ENCODE results near the gene CERS5.

The CERS5 gene, protein sequence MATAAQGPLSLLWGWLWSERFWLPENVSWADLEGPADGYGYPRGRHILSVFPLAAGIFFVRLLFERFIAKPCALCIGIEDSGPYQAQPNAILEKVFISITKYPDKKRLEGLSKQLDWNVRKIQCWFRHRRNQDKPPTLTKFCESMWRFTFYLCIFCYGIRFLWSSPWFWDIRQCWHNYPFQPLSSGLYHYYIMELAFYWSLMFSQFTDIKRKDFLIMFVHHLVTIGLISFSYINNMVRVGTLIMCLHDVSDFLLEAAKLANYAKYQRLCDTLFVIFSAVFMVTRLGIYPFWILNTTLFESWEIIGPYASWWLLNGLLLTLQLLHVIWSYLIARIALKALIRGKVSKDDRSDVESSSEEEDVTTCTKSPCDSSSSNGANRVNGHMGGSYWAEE

DNA sequence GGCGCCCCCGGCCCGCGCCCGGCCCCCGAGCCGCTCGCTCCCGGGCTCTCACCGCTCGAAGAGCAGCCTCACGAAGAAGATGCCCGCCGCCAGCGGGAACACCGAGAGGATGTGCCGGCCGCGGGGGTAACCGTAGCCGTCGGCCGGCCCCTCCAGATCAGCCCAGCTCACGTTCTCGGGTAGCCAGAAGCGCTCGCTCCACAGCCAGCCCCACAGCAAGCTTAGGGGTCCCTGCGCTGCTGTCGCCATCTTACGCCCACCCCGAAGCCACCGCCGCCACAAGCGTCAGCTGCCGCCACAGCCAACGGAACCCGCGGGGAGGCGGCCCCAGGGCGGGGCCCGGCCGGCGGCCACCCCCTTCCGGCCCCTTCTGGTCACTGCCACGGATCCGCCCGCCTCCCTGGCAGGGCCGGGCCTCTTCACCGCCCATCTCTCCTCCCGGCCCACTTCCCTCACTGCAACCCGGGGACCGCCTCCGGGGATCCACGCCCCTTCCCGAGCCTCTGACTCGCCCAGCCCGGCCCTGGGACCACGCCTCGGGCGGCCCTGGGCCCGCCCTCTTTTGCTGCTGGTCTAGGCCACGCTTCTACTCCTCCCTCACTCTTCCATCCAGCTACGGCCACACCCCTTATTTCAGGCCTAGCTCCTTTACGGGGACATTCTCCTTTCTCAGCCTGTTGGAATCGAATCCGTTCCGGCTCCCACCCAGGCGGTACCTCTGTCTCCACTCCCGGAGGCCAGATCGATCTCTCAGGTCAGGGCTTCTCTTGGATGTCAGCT lies at the start of gene CERS5:
Gene CERS5, minus strand, starts transcription at position 321 of the 780 bp plus-strand sequence. Its CDS starts 72 bp downstream, at position 249.
- peak; percentile 94 for DNase-seq (ENCODE audit: low read depth)

DNA sequence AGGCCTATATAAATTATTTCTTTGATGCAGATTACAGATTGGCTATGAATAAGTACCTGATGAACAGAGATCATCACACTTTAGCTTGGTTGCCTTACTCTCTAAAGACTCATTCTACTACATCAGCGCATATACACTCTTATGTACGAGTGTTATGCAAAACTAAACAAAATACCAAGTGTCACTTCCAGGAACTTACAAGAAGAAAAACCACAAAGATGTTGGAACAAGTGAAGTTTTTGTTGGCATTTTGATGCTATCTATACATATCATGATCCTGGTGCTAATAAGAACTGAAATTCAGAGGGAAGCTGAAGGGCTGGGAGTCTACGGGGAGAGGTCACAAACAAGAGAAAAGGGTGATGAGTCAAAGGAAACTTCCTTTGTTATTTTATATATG lies 47.9 kb upstream of the CERS5 start:
- no peak for DNase-seq (ENCODE audit: low read depth)

DNA sequence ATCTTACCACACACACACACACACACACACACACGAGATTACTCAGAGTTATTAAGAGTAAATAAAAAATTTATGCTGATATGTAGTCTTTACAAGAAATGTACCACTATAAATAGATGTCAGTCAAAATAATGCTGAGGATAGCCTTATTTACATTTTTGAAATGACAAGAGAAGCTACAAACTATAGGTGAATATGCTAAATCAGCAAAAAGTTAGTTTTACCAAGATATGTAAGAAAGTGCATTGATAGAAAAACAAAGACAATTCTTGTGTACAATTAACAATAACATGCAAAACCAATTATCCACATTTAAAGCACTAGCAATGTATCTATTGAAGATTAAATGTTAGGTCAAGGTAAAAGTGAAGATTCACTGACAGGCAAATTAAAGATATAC lies 46.8 kb upstream of the CERS5 start:
- DNase-seq (ENCODE audit: low read depth): no peak

DNA sequence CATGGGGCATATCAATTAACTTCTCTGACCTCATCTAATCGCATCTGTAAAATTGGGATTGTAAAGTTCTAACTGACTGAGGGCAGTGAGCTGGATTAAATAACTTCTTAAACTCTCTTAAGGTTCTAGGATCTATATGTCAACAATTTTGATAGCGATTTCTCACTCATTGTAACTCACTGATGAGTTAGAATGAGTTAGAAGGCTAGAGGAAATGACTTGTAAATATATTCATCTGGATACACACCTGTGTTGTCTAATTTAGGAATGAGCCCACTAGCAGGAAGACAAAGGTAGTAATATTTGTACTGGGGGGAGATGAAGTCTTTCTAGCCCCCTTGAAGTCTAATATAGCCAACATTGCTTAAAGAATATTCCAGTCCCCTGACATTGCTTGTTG lies 46.3 kb upstream of the CERS5 start:
- DNase-seq (ENCODE audit: low read depth): no peak

DNA sequence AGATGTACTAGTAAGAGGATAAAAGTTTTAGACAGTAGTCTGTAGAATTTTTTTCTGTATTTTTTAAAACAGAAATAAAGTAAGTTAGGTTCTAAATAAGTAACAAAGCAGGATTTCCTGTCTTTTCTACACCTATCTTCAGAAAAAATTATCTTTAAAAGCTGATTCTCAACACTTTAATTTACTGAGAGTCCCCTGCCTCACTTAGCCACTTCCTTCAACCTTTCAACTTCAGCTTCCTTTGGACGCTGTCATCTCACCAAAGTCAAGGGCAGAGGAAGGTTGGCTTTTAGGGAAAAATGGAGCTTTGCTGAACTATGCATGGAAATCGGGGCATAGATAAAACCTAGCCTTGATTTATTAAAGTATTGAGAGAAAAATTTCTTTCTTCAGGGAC lies 44.9 kb upstream of the CERS5 start:
- DNase-seq (ENCODE audit: low read depth): no peak

DNA sequence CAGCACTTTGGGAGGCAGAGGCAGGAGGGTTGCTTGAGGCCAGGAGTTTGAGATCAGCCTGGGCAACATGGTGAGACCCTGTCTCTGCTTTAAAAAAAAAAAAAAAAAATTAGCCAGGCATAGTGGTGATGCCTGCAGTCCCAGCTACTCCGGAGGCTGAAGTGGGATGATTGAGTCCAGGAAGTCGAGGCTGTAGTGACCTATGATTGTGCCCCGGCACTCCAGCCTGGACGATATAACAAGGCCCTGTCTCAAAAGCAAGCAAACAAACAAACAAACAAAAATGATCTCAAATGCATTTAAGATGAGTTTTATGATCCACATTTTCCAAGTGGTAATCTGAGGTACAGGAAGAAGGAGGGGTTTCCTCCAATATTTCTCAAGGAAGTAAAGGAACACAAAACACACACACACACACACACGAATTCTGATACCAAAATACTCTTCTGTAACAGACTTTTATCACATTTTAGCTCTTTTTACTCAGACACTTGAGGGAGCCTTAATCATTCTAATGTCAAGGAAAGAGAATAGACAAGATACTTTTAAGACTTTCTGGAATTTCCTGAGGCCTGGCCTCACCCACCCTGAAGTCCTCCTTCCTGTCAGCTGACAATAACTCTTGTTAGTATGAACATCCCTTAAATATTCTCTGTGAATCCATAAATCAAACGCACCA lies 44.4 kb upstream of the CERS5 start:
- DNase-seq (ENCODE audit: low read depth): no peak

DNA sequence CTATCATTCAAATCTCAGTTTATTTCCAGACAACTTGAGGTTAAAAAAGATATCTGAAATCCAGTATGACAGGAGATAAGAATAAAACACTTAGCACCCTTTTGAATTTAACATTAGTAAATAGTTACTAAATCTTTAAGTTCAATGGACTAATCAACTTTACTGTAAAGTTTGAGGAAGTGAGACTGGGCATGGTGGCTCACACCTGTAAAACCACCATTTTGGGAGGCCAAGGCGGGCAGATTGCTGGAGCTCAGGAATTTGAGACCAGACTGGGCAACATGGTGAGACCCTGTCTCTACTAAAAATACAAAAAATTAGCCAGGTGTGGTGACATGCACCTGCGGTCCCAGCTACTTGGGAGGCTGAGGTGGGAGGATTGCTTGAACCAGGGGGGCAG lies 40.3 kb upstream of the CERS5 start:
- DNase-seq (ENCODE audit: low read depth): no peak

DNA sequence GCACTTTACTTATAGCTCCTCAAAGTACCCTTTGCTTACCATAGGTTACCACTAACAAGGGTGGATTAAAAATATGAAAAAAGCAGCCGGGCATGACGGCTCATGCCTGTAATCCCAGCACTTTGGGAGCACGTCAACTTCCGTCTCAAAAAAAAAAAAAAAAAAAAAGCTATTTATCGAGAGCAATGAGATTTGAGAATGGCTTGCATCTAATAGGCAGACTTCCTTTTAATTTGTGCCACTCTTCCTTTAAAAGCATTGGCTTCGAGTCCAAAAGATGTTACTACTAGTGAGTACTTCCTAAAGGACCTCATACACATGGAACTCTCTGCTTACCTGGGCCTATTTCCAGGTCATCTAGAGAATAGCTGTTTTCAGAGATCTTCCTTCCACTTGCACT lies 38.5 kb upstream of the CERS5 start:
- no peak for DNase-seq (ENCODE audit: low read depth)

DNA sequence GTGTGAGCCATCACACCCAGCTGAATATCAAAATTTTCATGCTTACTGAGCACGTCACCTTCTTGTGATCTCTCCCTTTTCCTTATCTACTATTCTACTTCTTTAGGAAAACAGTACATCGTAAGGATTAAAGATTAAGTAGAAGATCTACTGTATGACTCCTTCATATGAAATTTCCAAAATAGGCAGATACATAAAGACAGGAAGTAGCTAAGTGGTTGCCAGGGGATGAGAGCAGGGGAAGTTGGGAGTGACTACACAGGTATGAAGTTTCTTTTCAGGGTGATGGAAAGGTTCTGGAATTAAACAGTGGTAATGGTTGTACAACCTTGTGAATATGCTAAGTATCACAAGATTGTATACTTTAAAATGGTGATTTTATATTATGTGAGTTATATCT lies 36.5 kb upstream of the CERS5 start:
- DNase-seq (ENCODE audit: low read depth): no peak

DNA sequence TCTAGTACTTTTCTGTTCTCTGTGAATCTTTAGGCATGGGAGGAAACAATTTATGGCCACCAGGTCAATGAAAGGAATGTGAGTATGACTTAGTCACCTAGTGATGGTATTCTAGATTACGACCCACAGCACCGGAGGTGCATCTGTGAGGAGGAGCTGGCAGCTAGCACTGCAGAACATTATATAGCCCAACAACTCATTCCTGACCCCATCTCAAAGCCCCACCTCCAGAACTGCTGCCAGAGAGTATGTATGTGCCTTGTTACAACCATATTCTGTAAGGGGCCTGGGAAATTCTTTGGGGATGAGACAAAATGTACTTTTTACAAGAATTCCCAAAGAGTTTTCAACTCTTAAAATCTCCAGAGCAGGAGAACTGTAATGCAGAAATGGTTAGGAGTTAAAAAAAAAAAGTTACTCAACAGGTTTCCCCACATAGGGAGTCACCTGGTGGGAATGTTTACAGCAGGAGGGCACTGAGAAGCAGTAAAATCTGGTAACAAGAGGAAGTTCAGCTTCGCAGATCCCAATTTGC lies 34.9 kb upstream of the CERS5 start:
- peak; percentile 47 for DNase-seq (ENCODE audit: low read depth)

DNA sequence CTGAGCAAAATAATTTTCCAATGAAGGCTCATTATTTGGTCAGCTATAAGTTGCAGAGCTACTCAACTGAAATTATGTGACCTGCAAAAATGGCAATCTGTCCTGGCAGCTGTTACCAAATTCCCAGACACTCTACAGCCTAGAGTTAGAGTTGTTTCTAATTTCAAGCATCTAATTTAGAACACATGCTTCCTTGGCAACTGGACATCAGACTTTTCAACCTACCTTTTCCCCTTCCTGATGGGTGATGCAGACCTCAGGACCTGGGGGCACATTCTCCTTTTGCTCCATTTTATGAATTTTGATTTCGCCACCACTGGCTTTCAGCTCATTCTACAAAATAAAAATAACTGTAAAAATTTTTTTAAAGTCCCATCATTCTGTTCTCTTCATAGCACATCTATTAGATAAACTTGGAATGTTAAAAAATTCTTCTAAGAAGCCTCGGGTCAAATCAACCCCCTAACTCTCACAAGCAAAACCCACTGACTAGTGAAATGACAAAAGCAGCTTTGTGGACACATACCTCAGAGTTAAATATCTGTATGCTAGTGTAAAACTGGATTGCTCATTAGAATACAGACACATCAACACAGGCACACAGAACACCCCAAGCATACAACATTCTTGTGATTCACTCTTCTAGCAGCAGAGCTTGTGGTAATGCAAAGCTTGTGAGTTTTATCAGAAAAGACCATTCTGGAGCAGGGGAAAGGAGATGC lies 33.5 kb upstream of the CERS5 start:
- DNase-seq (ENCODE audit: low read depth): peak; percentile 73

DNA sequence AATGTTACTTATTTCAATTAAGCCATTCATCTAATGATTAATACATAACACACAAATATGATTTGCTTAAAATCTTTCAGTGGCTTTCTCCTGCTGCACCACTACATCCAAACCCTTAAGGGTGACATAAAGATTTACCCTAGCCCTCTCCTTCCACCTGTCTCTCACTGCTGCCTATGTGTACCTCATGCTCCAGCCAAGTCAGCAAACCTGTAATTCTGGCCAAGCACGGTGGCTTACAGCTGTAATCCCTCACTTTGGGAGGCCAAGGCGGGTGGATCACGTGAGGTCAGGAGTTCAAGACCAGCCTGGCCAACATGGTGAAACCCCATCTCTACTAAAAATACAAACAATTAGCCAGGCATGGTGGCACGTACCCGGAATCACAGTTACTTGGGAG lies 31.7 kb upstream of the CERS5 start:
- DNase-seq (ENCODE audit: low read depth): no peak

DNA sequence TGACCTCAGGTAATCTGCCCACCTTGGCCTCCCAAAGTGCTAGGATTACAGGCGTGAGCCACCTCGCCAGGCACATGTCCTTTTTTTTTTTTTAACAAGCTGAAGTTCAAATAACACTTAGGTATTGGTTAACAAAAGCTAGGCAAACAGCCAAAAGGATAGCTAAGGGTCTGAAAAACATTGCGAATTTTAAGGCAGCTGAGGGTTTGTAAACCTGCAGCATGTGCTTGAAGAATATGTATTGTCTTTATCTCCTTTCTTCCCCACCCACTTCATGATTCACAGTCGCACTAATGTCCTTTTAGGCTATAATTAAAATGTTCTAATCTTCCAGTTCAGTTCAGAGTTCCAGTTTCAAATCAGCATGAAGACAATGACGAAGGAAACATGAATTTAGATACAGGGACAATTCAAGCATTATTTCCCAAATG lies 30.1 kb upstream of the CERS5 start:
- DNase-seq (ENCODE audit: low read depth): no peak

DNA sequence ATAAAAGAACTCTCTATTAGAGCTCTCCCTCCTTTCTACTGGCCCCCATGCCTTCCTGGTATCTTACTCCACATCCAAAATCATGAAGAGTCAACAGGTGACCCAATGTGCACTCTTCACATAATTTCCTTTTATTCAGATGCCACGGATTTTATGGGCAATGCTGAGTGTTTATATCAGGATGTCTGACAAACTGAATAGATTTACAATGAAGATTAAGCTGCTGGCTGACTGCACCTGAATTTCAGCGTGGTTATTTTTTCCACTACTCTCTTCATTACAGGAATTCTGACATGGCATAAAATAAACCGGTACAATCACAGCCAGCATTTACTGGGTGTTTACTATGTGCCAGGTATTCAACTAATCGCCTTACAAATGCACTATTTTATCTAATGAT lies 29.4 kb upstream of the CERS5 start:
- no peak for DNase-seq (ENCODE audit: low read depth)

DNA sequence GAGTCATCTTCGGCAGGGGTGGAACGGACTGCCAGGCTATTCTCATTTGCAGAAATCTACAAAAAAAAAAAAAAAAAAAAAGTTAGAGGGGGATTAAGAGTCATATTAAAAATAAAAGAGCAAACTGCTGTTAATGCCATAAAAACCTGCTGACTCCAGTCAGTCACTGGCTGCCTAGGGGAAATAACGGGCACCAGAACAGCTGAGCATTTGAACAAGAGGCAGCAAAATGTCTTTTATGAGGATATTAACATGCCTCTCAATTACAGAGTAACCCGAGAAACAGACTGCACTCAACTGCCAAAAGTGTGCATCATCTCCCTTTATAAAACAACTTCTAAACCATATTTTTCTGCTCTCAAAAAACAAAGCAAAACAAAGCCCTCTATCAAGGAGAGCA lies 28.7 kb upstream of the CERS5 start:
- DNase-seq (ENCODE audit: low read depth): no peak

DNA sequence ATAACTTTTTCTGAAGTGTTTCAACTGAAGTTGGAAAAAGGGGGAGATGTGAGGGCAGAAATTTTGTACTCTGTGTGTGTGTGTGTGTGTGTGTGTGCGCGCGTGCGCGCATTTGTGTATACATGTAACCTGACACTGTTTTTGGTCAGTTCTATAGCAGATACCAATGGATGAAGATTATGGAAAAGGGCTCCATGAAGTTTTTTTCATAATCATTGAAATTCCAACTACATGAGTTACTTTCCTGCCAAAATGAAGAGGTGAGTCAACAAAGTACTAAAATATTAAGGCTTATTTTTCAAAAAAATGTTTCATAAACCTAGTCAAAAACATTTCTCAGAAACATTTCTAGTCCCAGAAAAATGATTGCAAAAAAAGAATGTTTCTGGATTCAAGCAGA lies 25.7 kb upstream of the CERS5 start:
- no peak for DNase-seq (ENCODE audit: low read depth)

DNA sequence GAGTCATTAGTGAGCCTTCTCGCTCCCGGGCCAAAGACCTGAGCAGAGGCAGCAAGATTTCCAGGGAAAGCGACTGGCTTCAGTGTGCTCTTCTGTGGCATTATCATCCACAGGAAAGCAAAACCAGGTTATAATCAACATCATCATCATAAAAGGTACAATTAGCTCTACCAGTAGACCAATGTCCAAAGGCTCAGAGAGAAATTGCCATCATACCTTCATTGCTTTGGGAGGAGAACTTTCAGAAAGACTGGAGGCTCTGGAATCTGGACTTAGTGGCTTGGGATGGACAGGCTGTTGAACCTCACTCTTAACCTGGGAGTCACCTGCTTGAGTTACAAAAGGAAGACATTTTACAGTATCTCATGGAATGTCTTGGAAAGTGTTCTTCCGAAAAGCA lies 25.1 kb upstream of the CERS5 start:
- no peak for DNase-seq (ENCODE audit: low read depth)

DNA sequence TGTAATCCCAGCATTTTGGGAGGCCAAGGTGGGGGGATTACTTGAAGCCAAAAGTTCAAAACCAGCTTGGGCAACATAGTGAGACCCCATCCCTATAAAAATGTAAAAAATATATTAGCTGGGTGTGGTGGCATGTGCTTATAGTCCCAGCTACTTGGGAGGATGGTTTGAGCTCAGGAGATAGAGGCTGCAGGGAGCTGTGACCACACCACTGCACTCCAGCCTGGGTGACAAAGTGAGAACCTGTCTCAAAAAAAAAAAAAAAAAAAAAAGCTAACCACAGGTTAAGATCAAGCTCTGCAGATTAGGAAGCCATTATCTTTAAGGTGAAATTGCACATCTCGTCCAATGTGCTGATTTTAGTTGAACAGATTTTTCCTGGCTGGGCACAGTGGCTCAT lies 23.7 kb upstream of the CERS5 start:
- DNase-seq (ENCODE audit: low read depth): no peak

DNA sequence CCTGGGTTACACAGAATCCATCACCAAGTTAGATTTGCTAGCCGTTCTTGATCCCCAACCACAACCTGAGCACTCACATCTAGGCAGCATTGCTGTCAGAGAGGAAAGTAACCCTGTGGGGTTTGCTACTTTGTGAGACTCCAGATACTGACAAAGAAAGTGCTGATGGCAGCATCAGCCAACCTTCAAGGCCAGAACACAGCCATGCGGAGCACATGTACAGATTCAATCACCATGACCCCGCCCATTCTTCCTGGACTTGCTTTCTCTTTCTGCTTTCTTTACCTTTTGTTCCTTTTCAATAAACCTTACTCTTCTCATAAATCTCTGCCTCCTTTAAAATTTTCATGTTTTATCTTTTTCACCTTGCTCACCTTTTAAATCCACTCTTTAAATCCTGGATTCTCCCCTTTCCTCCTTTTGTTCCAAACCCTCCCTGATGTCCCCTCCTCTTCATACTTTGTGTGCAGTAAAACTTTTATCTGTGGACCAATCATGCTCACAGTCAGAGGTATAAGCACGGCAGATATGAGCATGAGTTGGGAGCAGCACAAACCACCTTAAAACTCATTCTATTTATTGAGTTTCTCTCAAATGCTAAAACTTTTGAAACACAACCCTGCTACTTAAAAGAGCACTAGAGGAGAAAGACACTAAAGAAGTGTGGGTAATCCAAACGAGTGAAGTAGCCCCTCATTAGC lies 21.9 kb upstream of the CERS5 start:
- no peak for DNase-seq (ENCODE audit: low read depth)

DNA sequence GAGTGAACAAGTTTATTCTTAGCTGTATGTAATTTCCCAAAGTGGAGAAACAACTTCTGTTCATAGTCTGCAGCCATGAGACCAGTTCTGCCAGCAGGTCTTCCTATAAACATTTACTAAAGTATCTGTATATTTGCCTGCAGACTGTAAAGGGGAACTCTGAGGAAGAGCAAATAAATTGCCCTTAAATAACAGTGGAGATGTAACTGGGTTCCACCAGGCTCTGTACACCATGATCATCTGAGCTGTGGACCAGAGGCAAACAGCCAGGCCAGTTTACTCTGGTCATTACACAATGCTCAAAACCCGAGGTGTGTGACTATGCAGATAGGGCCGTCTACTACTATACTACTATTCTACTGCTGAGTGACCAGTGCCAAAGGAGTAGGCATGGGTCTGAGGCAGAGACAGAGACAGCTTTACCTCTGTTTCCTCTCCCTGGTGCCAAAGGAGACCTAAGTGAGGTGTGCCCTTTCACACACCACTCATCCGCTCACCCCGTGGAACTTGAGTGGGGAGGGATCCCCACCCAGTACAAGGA lies 21.1 kb upstream of the CERS5 start:
- no peak for DNase-seq (ENCODE audit: low read depth)
